IMR-90 (cell line): ENCODE results near the gene MRM2. TPM values are rescaled to one million over a fixed set of nuclear protein-coding genes. Genes with fewer than 3 reads are reported as not detected.
A peak's percentile ranks its signal among the peaks of the same experiment; 100 is the strongest.

Experiments used
- ATAC-seq: fragments of 200-7000 bp; cut with Tn5 transposase; 2 replicates; pipeline ENCODE4 v1.9.1; 2020; ENCODE audit warnings: low read depth, mild to moderate bottlenecking, moderate library complexity
- Bru-seq: library from RNA; stranded (reverse); fragments of 400-500 nt; gene quantifications from one replicate; lab custom pipeline; 2021; lab: Mats Ljungman, UMichigan
- BruChase-seq, 2 experiments: library from RNA; stranded (reverse); fragments of 400-500 nt; gene quantifications; one replicate each; lab custom pipeline; 2021; lab: Mats Ljungman, UMichigan
- BruUV-seq: library from RNA; stranded (reverse); fragments of 400-500 nt; replicated peaks from 2 replicates; lab custom pipeline; 2021; lab: Mats Ljungman, UMichigan
- CTCF ChIA-PET: fragments of 300-600 bp; formaldehyde crosslinking; extraction: SDS; loops from one replicate; lab custom pipeline; 2021; ENCODE audit warnings: antibody characterized with exemption; lab: Yijun Ruan, JAX
- POLR2A ChIA-PET: fragments of 300-600 bp; sonication (Branson Sonifier 250); formaldehyde crosslinking; loops from one replicate; lab custom pipeline; 2022; ENCODE audit warnings: antibody characterized with exemption; ENCODE audit not compliant: unreplicated experiment; lab: Charles Lee
- DNase-seq: peaks from one replicate; pipeline ENCODE4 v3.0.0; 2013
- H2AFZ ChIP-seq: replicated peaks from 2 replicates; pipeline ENCODE3; 2013; ENCODE audit warnings: low read length, mild to moderate bottlenecking; ENCODE audit not compliant: poor library complexity
- H2AK5ac ChIP-seq: 2 replicates; pipeline ENCODE4 v1.6.1; 2013; ENCODE audit warnings: low read depth, low read length, inconsistent platforms
- H2AK9ac ChIP-seq: replicated peaks from 2 replicates; pipeline ENCODE3; 2013; ENCODE audit warnings: mild to moderate bottlenecking, low read depth, low read length, moderate library complexity; ENCODE audit not compliant: poor library complexity
- H2BK120ac ChIP-seq: 2 replicates; pipeline ENCODE4 v1.6.1; 2013; ENCODE audit warnings: low read depth, low read length, inconsistent platforms
- H2BK15ac ChIP-seq: 3 replicates; pipeline ENCODE4 v1.6.1; 2013; ENCODE audit warnings: low read depth, low read length, inconsistent platforms
- H2BK20ac ChIP-seq: 2 replicates; pipeline ENCODE4 v1.6.1; 2013; ENCODE audit warnings: low read depth, mild to moderate bottlenecking, inconsistent platforms, low read length, moderate library complexity
- H2BK5ac ChIP-seq: 2 replicates; pipeline ENCODE4 v1.6.1; 2013; ENCODE audit warnings: mild to moderate bottlenecking, low read depth, low read length, inconsistent platforms; ENCODE audit not compliant: poor library complexity, severe bottlenecking
- H3K14ac ChIP-seq: replicated peaks from 2 replicates; pipeline ENCODE4 v1.6.1; 2013; ENCODE audit warnings: low read depth, low read length, inconsistent platforms
- H3K18ac ChIP-seq: 2 replicates; pipeline ENCODE4 v1.6.1; 2013; ENCODE audit warnings: low read depth, low read length, control low read depth
- H3K23ac ChIP-seq: 2 replicates; pipeline ENCODE4 v1.6.1; 2013; ENCODE audit warnings: low read depth, low read length, inconsistent platforms
- H3K27ac ChIP-seq: 2 replicates; pipeline ENCODE4 v1.5.1; 2013; ENCODE audit warnings: mild to moderate bottlenecking, control low read depth, low read length; ENCODE audit not compliant: insufficient read depth
- H3K27me3 ChIP-seq: 2 replicates; pipeline ENCODE4 v1.6.1; 2013; ENCODE audit warnings: low read length; ENCODE audit not compliant: control insufficient read depth, insufficient read depth
- H3K36me3 ChIP-seq: 2 replicates; pipeline ENCODE4 v1.6.1; 2013; ENCODE audit warnings: low read length, mixed read lengths; ENCODE audit not compliant: control insufficient read depth, insufficient read depth
- H3K4ac ChIP-seq: 2 replicates; pipeline ENCODE4 v1.6.1; 2013; ENCODE audit warnings: low read depth, low read length, inconsistent platforms
- H3K4me1 ChIP-seq: 2 replicates; pipeline ENCODE4 v1.6.1; 2013; ENCODE audit warnings: low read length, mixed read lengths; ENCODE audit not compliant: control insufficient read depth, insufficient read depth
- H3K4me2 ChIP-seq: 2 replicates; pipeline ENCODE4 v1.6.1; 2013; ENCODE audit warnings: low read depth, mild to moderate bottlenecking, control low read depth, low read length, moderate library complexity
- H3K4me3 ChIP-seq: 2 replicates; pipeline ENCODE4 v1.5.1; 2013; ENCODE audit warnings: low read depth, mild to moderate bottlenecking, control low read depth, low read length, moderate library complexity; ENCODE audit not compliant: insufficient read depth
- H3K56ac ChIP-seq: 2 replicates; pipeline ENCODE4 v1.6.1; 2013; ENCODE audit warnings: low read length, inconsistent platforms; ENCODE audit not compliant: insufficient read depth; ENCODE audit errors: extremely low read depth
- H3K79me1 ChIP-seq, 2 experiments: 2 replicates each; pipeline ENCODE4 v1.6.1; 2013; ENCODE audit warnings: low read length in 2 of 2, inconsistent platforms in 1 of 2, low read depth in 1 of 2
- H3K9ac ChIP-seq: 2 replicates; pipeline ENCODE4 v1.6.1; 2013; ENCODE audit warnings: low read depth, low read length, control low read depth
- H3K9me1 ChIP-seq: 2 replicates; pipeline ENCODE4 v1.6.1; 2013; ENCODE audit warnings: low read length, inconsistent platforms; ENCODE audit not compliant: insufficient read depth
- H3K9me3 ChIP-seq: 2 replicates; pipeline ENCODE4 v1.6.1; 2013; ENCODE audit warnings: low read length; ENCODE audit not compliant: control insufficient read depth, insufficient read depth
- H4K20me1 ChIP-seq: 2 replicates; pipeline ENCODE4 v1.6.1; 2013; ENCODE audit warnings: low read length, inconsistent platforms; ENCODE audit not compliant: insufficient read depth
- H4K5ac ChIP-seq: 2 replicates; pipeline ENCODE4 v1.6.1; 2013; ENCODE audit warnings: mild to moderate bottlenecking, low read depth, low read length, control low read depth
- H4K8ac ChIP-seq, 2 experiments: 2 replicates each; pipeline ENCODE4 v1.6.1; 2013; ENCODE audit warnings: low read depth in 2 of 2, low read length in 2 of 2, control low read depth in 1 of 2, inconsistent platforms in 1 of 2
- H4K91ac ChIP-seq: 2 replicates; pipeline ENCODE4 v1.6.1; 2013; ENCODE audit warnings: low read depth, low read length, inconsistent platforms; ENCODE audit not compliant: insufficient read depth
- CHD1 ChIP-seq: IDR thresholded peaks from 2 replicates; pipeline ENCODE4 v1.6.1; 2012; ENCODE audit warnings: low read depth, low read length, improper control_type of control experiment
- CTCF ChIP-seq: conservative IDR thresholded peaks from 2 replicates; pipeline ENCODE4 v1.5.1; 2012; ENCODE audit warnings: mild to moderate bottlenecking, low read depth, low read length, improper control_type of control experiment
- MAFK ChIP-seq: IDR thresholded peaks from 2 replicates; pipeline ENCODE4 v1.6.1; 2012; ENCODE audit warnings: low read depth, low read length, improper control_type of control experiment
- MAZ ChIP-seq: IDR thresholded peaks from 2 replicates; pipeline ENCODE4 v1.6.1; 2012; ENCODE audit warnings: low read depth, mild to moderate bottlenecking, low read length, improper control_type of control experiment, moderate library complexity, borderline replicate concordance
- MXI1 ChIP-seq: IDR thresholded peaks from 2 replicates; pipeline ENCODE4 v1.6.1; 2012; ENCODE audit warnings: low read depth, mild to moderate bottlenecking, low read length, moderate library complexity, borderline replicate concordance
- POLR2A ChIP-seq: IDR thresholded peaks from 2 replicates; pipeline ENCODE4 v1.6.1; 2012; ENCODE audit warnings: mild to moderate bottlenecking, low read depth, low read length
- WGBS, 2 experiments: methylation state at CpG; one replicate each; pipeline versions ENCODE4 v1.1.5 to v1.1.7; 2013; ENCODE audit warnings: missing lambda C conversion rate in 2 of 2; ENCODE audit not compliant: insufficient read length in 1 of 2; ENCODE audit errors: extremely low coverage in 2 of 2; 5-methylcytosine and 5-hydroxymethylcytosine counted together
- dilution Hi-C: fragments of 300-500 bp; cut with HindIII; formaldehyde crosslinking; loops from one replicate; pipeline ENCODE4 v1.14.3; 2018; ENCODE audit warnings: low sequenced_read_pairs; ENCODE audit not compliant: unreplicated experiment
- in situ Hi-C: fragments of 300-500 bp; cut with MboI; formaldehyde crosslinking; loops from 3 replicates; pipeline ENCODE4 v1.14.3; 2019; ENCODE audit warnings: low sequenced_read_pairs, inconsistent platforms, mixed read lengths
- intact Hi-C: fragments of 100-400 bp; cut with micrococcal nuclease; formaldehyde crosslinking; loops from 2 replicates; pipeline ENCODE4 v1.10.0; 2022
- long read RNA-seq: library from polyadenylated mRNA; unstranded; transcript quantifications from one replicate; pipeline ENCODE4 v2.0.0, GENCODE V29; 2021; ENCODE audit not compliant: unreplicated experiment
- polyA plus RNA-seq, 3 experiments: library from polyadenylated mRNA; depleted of rRNA; stranded (reverse); fragments of >200 nt; gene quantifications; 2 replicates each; pipeline ENCODE4 v1.2.3, GENCODE V29; 2012; ENCODE audit warnings: low replicate concordance in 1 of 3
- total RNA-seq: library from RNA; depleted of rRNA; stranded (reverse); fragments of >200 nt; gene quantifications from 2 replicates; pipeline ENCODE4 v1.2.3, GENCODE V29; 2012; rRNA removed

MRM2 gene
- total RNA-seq (23.1 and 23.8 TPM in 2 replicates), polyA plus RNA-seq (2012; rRNA removed) (16.9 and 19.1 TPM in 2 replicates), Bru-seq, nascent RNA (percentile 61 among the genes with signal in this experiment), BruChase-seq, experiment 1, labeled RNA remaining after a 6-hour chase (percentile 64 among the genes with signal in this experiment), BruChase-seq, experiment 2, labeled RNA remaining after a 2-hour chase (percentile 63 among the genes with signal in this experiment)
- 11.2 and 11.8 TPM in 2 replicates for polyA plus RNA-seq (2012; cell fraction: cytosol; rRNA removed)
- 6.1 and 6.2 TPM in 2 replicates for polyA plus RNA-seq (2012; cell fraction: nucleus; rRNA removed; ENCODE audit: low replicate concordance)
- long read RNA-seq, transcript MRM2-205 (4 exons, 2,511 nt): minor isoform, 5 of 34 reads
- long read RNA-seq, transcript MRM2-201 (3 exons, 1,601 nt): major isoform, 9 of 34 reads
- long read RNA-seq, partial matches to known transcripts: 5 of 34 reads
- long read RNA-seq, other reads (novel, unspliced or antisense): 12 of 34 reads

- dilution Hi-C loops (no loop called here), in situ Hi-C loops (no loop called here)
These were observed at the start of gene MRM2, which contains the start of gene NUDT1 for GRCh38 chr7:2241580-2242540. MRM2 (minus strand) TSS chr7:2242205; CDS start chr7:2242169, 36 bp downstream. NUDT1 (plus strand) TSS chr7:2242226; CDS start chr7:2244575, 2,349 bp downstream.

More at GRCh38 chr7:2241580-2242540, at the start of gene MRM2, which contains the start of gene NUDT1:
- H3K4me2 ChIP-seq: peak within 1 kb of the TSS; percentile 99
- H4K5ac ChIP-seq: peak within 1 kb of the TSS; percentile 46
- H3K27me3 ChIP-seq: no peaks in the 10 kb centered on the region
- peak within 1 kb of the TSS; percentile 98 for H3K14ac ChIP-seq
- intact Hi-C loops: loop anchor here (1.0 kb wide), 1 partner anchor 106 kb away; no protein-coding TSS in a partner anchor
- peak; percentile 89 for ATAC-seq
- H3K36me3 ChIP-seq: peaks cover 18% of the 10 kb centered on the region
- H2AK5ac ChIP-seq: peak within 1 kb of the TSS; percentile 98
- 0% methylated on average over 41 of the region's 81 CpGs; no CpG with 5 or more reads in 1 of the 2 experiments for WGBS, 2 experiments
- no peak within 1 kb of the TSS for H2BK15ac ChIP-seq
- H3K4me3 ChIP-seq: peak within 1 kb of the TSS; percentile 98
- peak; percentile 62 for DNase-seq
- CTCF ChIA-PET: interaction anchor here (2.4 kb wide), 1 partner anchor 106 kb away, joined by 7 read pairs; no protein-coding TSS in a partner anchor
- H2BK120ac ChIP-seq: no peak within 1 kb of the TSS
- H2AK9ac ChIP-seq: peak within 1 kb of the TSS; percentile 89
- H3K4ac ChIP-seq: peak within 1 kb of the TSS; percentile 89
- no peaks in the 10 kb centered on the region for H3K9me3 ChIP-seq
- H4K20me1 ChIP-seq: peaks cover 7% of the 10 kb centered on the region; the same call in 1 of the 2 replicates
- peak within 1 kb of the TSS; percentile 95 for H2AFZ ChIP-seq
- TF ChIP-seq CTCF (no peak), MAFK (no peak), MAZ (peak; percentile 37; the same call in 1 of the 2 replicates), MXI1 (peak; percentile 94), POLR2A (peak; percentile 36; the same call in 1 of the 2 replicates), CHD1 (no peak)
- peak within 1 kb of the TSS; percentile 82 to 89 for H4K8ac ChIP-seq
- H3K23ac ChIP-seq: peak within 1 kb of the TSS; percentile 95
- H3K9me1 ChIP-seq: peaks cover 15% of the 10 kb centered on the region
- peak within 1 kb of the TSS; percentile 96 for H3K9ac ChIP-seq
- H4K91ac ChIP-seq: peak within 1 kb of the TSS; percentile 63
- POLR2A ChIA-PET: interaction anchor here (0.6 kb wide), 1 partner anchor 96 kb away, joined by 4 read pairs; no protein-coding TSS in a partner anchor
- peak within 1 kb of the TSS; percentile 91 for H3K27ac ChIP-seq
- peak within 1 kb of the TSS; percentile 78 for H3K56ac ChIP-seq
- no peak within 1 kb of the TSS for H3K18ac ChIP-seq
- H2BK5ac ChIP-seq: peak within 1 kb of the TSS; percentile 70
- peaks cover 3% of the 10 kb centered on the region for H3K4me1 ChIP-seq
- H3K79me1 ChIP-seq: peaks cover 30 to 52% of the 10 kb centered on the region in 2 experiments
- no peak within 1 kb of the TSS for H2BK20ac ChIP-seq
- no TSS peak for BruUV-seq
